ENCODE data around the gene CCSER1. TPM values are rescaled to one million over a fixed set of nuclear protein-coding genes. Genes with fewer than 3 reads are reported as not detected.

Gene CCSER1
- total and polyA plus RNA-seq, 2 experiments from 2014 or later, result 2.9 to 3.4 TPM

- H3K27ac Mint-ChIP-seq, result no peak overlapping the region
- H3K79me2 ChIP-seq (replicated peaks; ENCODE audit: insufficient read depth), result no peaks in the 10 kb centered on the region
- no peaks in the 10 kb centered on the region for H3K36me3 ChIP-seq (ENCODE audit: insufficient read depth)
- H3K27ac ChIP-seq (ENCODE audit: low read depth), result no peak overlapping the region
- H3K9me3 Mint-ChIP-seq, result no peaks in the 10 kb centered on the region
- no peaks in the 10 kb centered on the region; the same call in 1 of the 2 replicates for H3K4me1 ChIP-seq (ENCODE audit: insufficient read depth)
- H4K20me1 ChIP-seq (replicated peaks; ENCODE audit: insufficient read depth), result no peaks in the 10 kb centered on the region
- H3K4me3 ChIP-seq, result no peak overlapping the region
- no peaks in the 10 kb centered on the region for H3K27me3 Mint-ChIP-seq (ENCODE audit: insufficient read depth, low read depth, poor library complexity)
- H3K27me3 ChIP-seq (ENCODE audit: insufficient read depth), result no peaks in the 10 kb centered on the region
- no peaks in the 10 kb centered on the region for H3K9me2 ChIP-seq (ENCODE audit: insufficient read depth)
- H3K36me3 Mint-ChIP-seq (ENCODE audit: low read depth), result no peaks in the 10 kb centered on the region
- ATAC-seq (no peak), DNase-seq (ENCODE audit: low spot score) (no peak)
- H3K4me1 Mint-ChIP-seq, result peaks cover 13% of the 10 kb centered on the region
- no peak overlapping the region for H3K4me2 ChIP-seq
- no peak for TF ChIP-seq ZNF462 (CRISPR knock-in tag; IDR thresholded peaks at IDR 0.05)
- no peak for TF ChIP-seq CREB1 (CRISPR knock-in tag; IDR thresholded peaks at IDR 0.05; ENCODE audit: low read depth)
- TF ChIP-seq JUNB (IDR thresholded peaks at IDR 0.05; ENCODE audit: unreplicated experiment), result no peak
- TF ChIP-seq POLR2AphosphoS5 (IDR thresholded peaks at IDR 0.05; ENCODE audit: low read depth), result no peak
- TF ChIP-seq NANOG (IDR thresholded peaks at IDR 0.05; ENCODE audit: borderline replicate concordance), result no peak
- TF ChIP-seq EZH2 (IDR thresholded peaks at IDR 0.05; ENCODE audit: low read depth, unreplicated experiment), result no peak
- no peak for TF ChIP-seq ZNF331 (CRISPR knock-in tag; IDR thresholded peaks at IDR 0.05; ENCODE audit: low read depth)
- TF ChIP-seq, protein P1, sequence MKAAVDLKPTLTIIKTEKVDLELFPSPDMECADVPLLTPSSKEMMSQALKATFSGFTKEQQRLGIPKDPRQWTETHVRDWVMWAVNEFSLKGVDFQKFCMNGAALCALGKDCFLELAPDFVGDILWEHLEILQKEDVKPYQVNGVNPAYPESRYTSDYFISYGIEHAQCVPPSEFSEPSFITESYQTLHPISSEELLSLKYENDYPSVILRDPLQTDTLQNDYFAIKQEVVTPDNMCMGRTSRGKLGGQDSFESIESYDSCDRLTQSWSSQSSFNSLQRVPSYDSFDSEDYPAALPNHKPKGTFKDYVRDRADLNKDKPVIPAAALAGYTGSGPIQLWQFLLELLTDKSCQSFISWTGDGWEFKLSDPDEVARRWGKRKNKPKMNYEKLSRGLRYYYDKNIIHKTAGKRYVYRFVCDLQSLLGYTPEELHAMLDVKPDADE (IDR thresholded peaks at IDR 0.05), result no peak
- TF ChIP-seq, protein P2, sequence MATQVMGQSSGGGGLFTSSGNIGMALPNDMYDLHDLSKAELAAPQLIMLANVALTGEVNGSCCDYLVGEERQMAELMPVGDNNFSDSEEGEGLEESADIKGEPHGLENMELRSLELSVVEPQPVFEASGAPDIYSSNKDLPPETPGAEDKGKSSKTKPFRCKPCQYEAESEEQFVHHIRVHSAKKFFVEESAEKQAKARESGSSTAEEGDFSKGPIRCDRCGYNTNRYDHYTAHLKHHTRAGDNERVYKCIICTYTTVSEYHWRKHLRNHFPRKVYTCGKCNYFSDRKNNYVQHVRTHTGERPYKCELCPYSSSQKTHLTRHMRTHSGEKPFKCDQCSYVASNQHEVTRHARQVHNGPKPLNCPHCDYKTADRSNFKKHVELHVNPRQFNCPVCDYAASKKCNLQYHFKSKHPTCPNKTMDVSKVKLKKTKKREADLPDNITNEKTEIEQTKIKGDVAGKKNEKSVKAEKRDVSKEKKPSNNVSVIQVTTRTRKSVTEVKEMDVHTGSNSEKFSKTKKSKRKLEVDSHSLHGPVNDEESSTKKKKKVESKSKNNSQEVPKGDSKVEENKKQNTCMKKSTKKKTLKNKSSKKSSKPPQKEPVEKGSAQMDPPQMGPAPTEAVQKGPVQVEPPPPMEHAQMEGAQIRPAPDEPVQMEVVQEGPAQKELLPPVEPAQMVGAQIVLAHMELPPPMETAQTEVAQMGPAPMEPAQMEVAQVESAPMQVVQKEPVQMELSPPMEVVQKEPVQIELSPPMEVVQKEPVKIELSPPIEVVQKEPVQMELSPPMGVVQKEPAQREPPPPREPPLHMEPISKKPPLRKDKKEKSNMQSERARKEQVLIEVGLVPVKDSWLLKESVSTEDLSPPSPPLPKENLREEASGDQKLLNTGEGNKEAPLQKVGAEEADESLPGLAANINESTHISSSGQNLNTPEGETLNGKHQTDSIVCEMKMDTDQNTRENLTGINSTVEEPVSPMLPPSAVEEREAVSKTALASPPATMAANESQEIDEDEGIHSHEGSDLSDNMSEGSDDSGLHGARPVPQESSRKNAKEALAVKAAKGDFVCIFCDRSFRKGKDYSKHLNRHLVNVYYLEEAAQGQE (IDR thresholded peaks at IDR 0.05; ENCODE audit: unreplicated experiment), result no peak
- no peak for TF ChIP-seq CTCF (conservative IDR thresholded peaks at IDR 0.05; ENCODE audit: low read depth in 2 of 2)
- H3F3A ChIP-seq (replicated peaks; ENCODE audit: low read depth), result no peaks in the 10 kb centered on the region
- no peak overlapping the region for H3K4me3 Mint-ChIP-seq
- no peak overlapping the region for H2AFZ ChIP-seq
These were observed 1463.1 kb downstream of the CCSER1 start for GRCh38 chr4:91590260-91590659.
